HepG2 (cell line): Measurements from ENCODE around the gene HOXD3. TPM values are rescaled to one million over a fixed set of nuclear protein-coding genes. Genes with fewer than 3 reads are reported as not detected.

Experiments
- AHDC1 ChIP-seq: sonication (generic); formaldehyde crosslinking; IDR thresholded peaks from 2 replicates; pipeline ENCODE4 v1.5.1; 2020; ENCODE audit warnings: mild to moderate bottlenecking, missing genetic modification reagents, borderline replicate concordance
- BCL3 ChIP-seq: sonication (generic); formaldehyde crosslinking; IDR thresholded peaks from 2 replicates; pipeline ENCODE4 v1.5.1; 2020; ENCODE audit warnings: mild to moderate bottlenecking, missing genetic modification reagents, moderate library complexity
- CHCHD3 ChIP-seq: sonication (generic); formaldehyde crosslinking; IDR thresholded peaks from 2 replicates; pipeline ENCODE4 v1.8.0; 2022; ENCODE audit warnings: mild to moderate bottlenecking, missing genetic modification reagents, moderate library complexity
- EED ChIP-seq: sonication (generic); formaldehyde crosslinking; IDR thresholded peaks from 2 replicates; pipeline ENCODE4 v1.5.0; 2020; ENCODE audit warnings: mild to moderate bottlenecking, missing genetic modification reagents
- FOXA1 ChIP-seq, 2 experiments: fragments of 450-650 bp in 1 of 2; sonication (generic) in 1 of 2; formaldehyde crosslinking in 1 of 2; IDR thresholded peaks; 2 replicates each; pipeline versions ENCODE4 v1.4.0 to v1.6.1; 2016 to 2020; ENCODE audit warnings: missing genetic modification reagents in 1 of 2
- HES4 ChIP-seq: sonication (generic); formaldehyde crosslinking; IDR thresholded peaks from 2 replicates; pipeline ENCODE4 v1.9.0; 2021; ENCODE audit warnings: mild to moderate bottlenecking, missing genetic modification reagents, borderline replicate concordance
- NR1H2 ChIP-seq: sonication (generic); formaldehyde crosslinking; IDR thresholded peaks from 2 replicates; pipeline ENCODE4 v1.8.1; 2022; ENCODE audit warnings: low read depth, missing genetic modification reagents, borderline replicate concordance
- RAD51 ChIP-seq: fragments of 450-650 bp; IDR thresholded peaks from 2 replicates; pipeline ENCODE4 v1.6.1; 2016; ENCODE audit warnings: borderline replicate concordance
- TEF ChIP-seq: sonication (generic); formaldehyde crosslinking; IDR thresholded peaks from 2 replicates; pipeline ENCODE4 v1.5.0; 2020; ENCODE audit warnings: missing genetic modification reagents
- TFE3 ChIP-seq: IDR thresholded peaks from 2 replicates; pipeline ENCODE4 v1.6.1; 2016
- ZBTB14 ChIP-seq: sonication (generic); formaldehyde crosslinking; IDR thresholded peaks from 2 replicates; pipeline ENCODE4 v1.4.0; 2020; ENCODE audit warnings: missing genetic modification reagents
- ZKSCAN1 ChIP-seq: fragments of 150-350 bp; IDR thresholded peaks from 2 replicates; pipeline ENCODE4 v1.6.1; 2014; ENCODE audit warnings: low read length
- ZNF550 ChIP-seq: sonication (generic); formaldehyde crosslinking; IDR thresholded peaks from 2 replicates; pipeline ENCODE4 v1.4.0; 2020; ENCODE audit warnings: mild to moderate bottlenecking, missing genetic modification reagents, borderline replicate concordance
- ZNF589 ChIP-seq: sonication (generic); formaldehyde crosslinking; conservative IDR thresholded peaks from 2 replicates; pipeline ENCODE4 v1.8.0; 2022; ENCODE audit warnings: mild to moderate bottlenecking, moderate library complexity, missing genetic modification reagents
- ZNF615 ChIP-seq: sonication (generic); formaldehyde crosslinking; IDR thresholded peaks from 2 replicates; pipeline ENCODE4 v1.5.0; 2020; ENCODE audit warnings: mild to moderate bottlenecking, missing genetic modification reagents, borderline replicate concordance
- polyA plus RNA-seq, 8 experiments: library from polyadenylated mRNA; depleted of rRNA in 3 of 8; stranded (reverse) in 7 of 8; unstranded in 1 of 8; fragments of >200 nt; fragmentation: Illumina TruSeq in 4 of 8; extraction: Trizol in 4 of 8; gene quantifications; 2 replicates each; pipeline versions ENCODE4 v1.2.1 to v1.2.3, GENCODE V29; 2011 to 2016; ENCODE audit warnings: low read depth in 4 of 8, missing spikeins in 1 of 8, mixed read lengths in 1 of 8; ENCODE audit not compliant: insufficient read depth in 1 of 8
- total RNA-seq, 5 experiments: library from RNA; depleted of rRNA; stranded (reverse); fragments of >200 nt; fragmentation: Illumina TruSeq; extraction: Trizol; gene quantifications; 2 replicates each; pipeline ENCODE4 v1.2.3, GENCODE V29; 2016; ENCODE audit warnings: low read depth in 1 of 5
- TF ChIP-seq, protein P1 (sequence below): sonication (generic); formaldehyde crosslinking; IDR thresholded peaks from 2 replicates; pipeline ENCODE4 v1.4.0; 2020; ENCODE audit warnings: missing genetic modification reagents

Gene HOXD3
- total and polyA plus RNA-seq, 2 of the 13 experiments (the other 11 are each of a cell fraction or from before 2014, with no cell fraction given): 0.05 to 0.09 TPM

- TF ChIP-seq EED (CRISPR knock-in tag) (no peak), TEF (CRISPR knock-in tag) (peak; percentile 71; the same call in 1 of the 2 replicates), ZNF550 (CRISPR knock-in tag) (no peak), BCL3 (no peak), ZBTB14 (CRISPR knock-in tag) (no peak), NR1H2 (CRISPR knock-in tag) (no peak), RAD51 (no peak), TFE3 (CRISPR knock-in tag) (no peak), CHCHD3 (CRISPR knock-in tag) (no peak), HES4 (CRISPR knock-in tag) (no peak), ZNF589 (CRISPR knock-in tag) (no peak), ZNF615 (CRISPR knock-in tag) (no peak), AHDC1 (CRISPR knock-in tag) (peak; percentile 63; the same call in 1 of the 2 replicates), FOXA1 (IDR thresholded peaks at IDR 0.05) (peak; percentile 40), FOXA1 (CRISPR knock-in tag; IDR thresholded peaks at IDR 0.05) (peak; percentile 73), ZKSCAN1 (no peak)
- TF ChIP-seq, protein P1, sequence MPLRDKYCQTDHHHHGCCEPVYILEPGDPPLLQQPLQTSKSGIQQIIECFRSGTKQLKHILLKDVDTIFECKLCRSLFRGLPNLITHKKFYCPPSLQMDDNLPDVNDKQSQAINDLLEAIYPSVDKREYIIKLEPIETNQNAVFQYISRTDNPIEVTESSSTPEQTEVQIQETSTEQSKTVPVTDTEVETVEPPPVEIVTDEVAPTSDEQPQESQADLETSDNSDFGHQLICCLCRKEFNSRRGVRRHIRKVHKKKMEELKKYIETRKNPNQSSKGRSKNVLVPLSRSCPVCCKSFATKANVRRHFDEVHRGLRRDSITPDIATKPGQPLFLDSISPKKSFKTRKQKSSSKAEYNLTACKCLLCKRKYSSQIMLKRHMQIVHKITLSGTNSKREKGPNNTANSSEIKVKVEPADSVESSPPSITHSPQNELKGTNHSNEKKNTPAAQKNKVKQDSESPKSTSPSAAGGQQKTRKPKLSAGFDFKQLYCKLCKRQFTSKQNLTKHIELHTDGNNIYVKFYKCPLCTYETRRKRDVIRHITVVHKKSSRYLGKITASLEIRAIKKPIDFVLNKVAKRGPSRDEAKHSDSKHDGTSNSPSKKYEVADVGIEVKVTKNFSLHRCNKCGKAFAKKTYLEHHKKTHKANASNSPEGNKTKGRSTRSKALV (CRISPR knock-in tag): peak; percentile 19; the same call in 1 of the 2 replicates
Observed at GRCh38 chr2:176187200-176187898, 30.2 kb downstream of the HOXD3 start (continued).
